T-helper 2 cell treated with Interferon-gamma antibody and Interleukin-4, amounts not matched to agents 100 ng/mL and 5 ng/mL, for 36 hours (primary cell): ENCODE measurements around the gene HOXC12. TPM values are rescaled to one million over a fixed set of nuclear protein-coding genes. Genes with fewer than 3 reads are reported as not detected.

Experiments used
- intact Hi-C: fragments of 100-400 bp; cut with micrococcal nuclease; formaldehyde crosslinking; loops from one replicate; pipeline ENCODE4 v1.15.1; 2023
- total RNA-seq: library from RNA; stranded (reverse); gene quantifications from 2 replicates; pipeline ENCODE4 v1.2.3, GENCODE V29; 2022

The HOXC12 gene
- total RNA-seq, 1 donor from 2014 or later = not detected

GRCh38 chr12:53940443-53941014, 14.2 kb upstream of the HOXC12 start:
- intact Hi-C loops = no loop called here

- intact Hi-C loops = no loop called here
These were observed 13.5 kb upstream of the HOXC12 start for GRCh38 chr12:53941187-53941586.

- intact Hi-C loops = no loop called here
These were observed 13.0 kb upstream of the HOXC12 start for GRCh38 chr12:53941750-53942149.

GRCh38 chr12:53942467-53942997, 12.2 kb upstream of the HOXC12 start:
- intact Hi-C loops = no loop called here

- intact Hi-C loops = no loop called here
These were observed 10.5 kb upstream of the HOXC12 start for GRCh38 chr12:53944209-53944608.

DNA sequence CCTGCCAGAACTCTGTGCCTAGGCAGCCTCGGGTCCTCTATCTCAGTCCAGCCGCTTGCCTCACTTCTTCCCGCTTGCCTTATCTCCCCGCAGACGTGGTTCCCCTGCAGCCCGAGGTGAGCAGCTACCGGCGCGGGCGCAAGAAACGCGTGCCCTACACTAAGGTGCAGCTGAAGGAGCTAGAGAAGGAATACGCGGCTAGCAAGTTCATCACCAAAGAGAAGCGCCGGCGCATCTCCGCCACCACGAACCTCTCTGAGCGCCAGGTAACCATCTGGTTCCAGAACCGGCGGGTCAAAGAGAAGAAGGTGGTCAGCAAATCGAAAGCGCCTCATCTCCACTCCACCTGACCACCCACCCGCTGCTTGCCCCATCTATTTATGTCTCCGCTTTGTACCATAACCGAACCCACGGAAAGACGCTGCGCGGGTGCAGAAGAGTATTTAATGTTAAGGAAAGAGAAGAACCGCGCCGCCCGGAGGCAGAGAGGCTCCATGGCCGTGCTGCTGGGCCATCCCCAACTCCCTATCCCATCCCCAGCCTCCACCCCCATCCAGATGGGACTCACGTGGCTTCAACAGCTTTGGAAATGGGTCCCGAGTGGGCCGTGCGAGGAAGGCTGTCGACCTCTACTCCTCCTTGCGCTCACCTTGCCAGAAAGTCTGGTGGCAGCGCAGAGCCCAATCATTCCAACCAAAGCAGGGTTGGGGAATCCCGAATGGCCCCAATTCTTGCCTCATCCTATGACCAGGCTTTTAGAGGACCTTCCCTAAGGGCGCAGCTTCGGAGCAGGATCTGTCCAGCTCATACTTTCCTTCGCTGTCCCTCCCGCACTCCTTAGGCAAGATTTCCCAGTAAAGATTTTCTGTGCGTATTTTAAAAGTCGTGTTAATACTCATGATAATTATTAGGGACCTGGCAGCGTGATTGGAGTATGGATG, 9.5 kb upstream of the HOXC12 start:
- intact Hi-C loops = no loop called here

GRCh38 chr12:53947743-53948142, 7.0 kb upstream of the HOXC12 start:
- intact Hi-C loops = no loop called here

GRCh38 chr12:53948650-53949593, 5.8 kb upstream of the HOXC12 start:
- intact Hi-C loops = no loop called here

- intact Hi-C loops = loop anchor here (5.0 kb wide), 1 partner anchor 47 kb away; no protein-coding TSS in a partner anchor
These were observed 4.9 kb upstream of the HOXC12 start for GRCh38 chr12:53949631-53950436.

DNA sequence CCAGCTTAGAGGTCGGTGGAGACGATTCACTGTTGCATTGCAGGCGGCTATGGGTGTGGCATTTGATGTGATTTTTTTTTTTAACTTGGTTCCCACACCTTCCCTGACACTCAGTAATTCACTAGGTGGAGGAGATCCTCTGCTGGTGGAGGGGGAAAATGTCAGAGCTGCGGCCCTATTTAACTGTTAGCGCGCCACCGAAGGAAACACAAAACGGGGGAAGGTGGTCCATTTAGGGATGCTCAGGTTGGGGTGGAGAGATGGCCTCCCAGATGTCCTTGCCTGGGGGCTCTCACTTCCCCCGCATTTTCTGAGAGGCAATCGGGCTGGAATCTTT, 4.3 kb upstream of the HOXC12 start:
- intact Hi-C loops = loop anchor here (5.0 kb wide), 1 partner anchor 47 kb away; no protein-coding TSS in a partner anchor

GRCh38 chr12:53950789-53951576, 3.7 kb upstream of the HOXC12 start:
- intact Hi-C loops = loop anchor here (5.0 kb wide), 1 partner anchor 46 kb away; no protein-coding TSS in a partner anchor

DNA sequence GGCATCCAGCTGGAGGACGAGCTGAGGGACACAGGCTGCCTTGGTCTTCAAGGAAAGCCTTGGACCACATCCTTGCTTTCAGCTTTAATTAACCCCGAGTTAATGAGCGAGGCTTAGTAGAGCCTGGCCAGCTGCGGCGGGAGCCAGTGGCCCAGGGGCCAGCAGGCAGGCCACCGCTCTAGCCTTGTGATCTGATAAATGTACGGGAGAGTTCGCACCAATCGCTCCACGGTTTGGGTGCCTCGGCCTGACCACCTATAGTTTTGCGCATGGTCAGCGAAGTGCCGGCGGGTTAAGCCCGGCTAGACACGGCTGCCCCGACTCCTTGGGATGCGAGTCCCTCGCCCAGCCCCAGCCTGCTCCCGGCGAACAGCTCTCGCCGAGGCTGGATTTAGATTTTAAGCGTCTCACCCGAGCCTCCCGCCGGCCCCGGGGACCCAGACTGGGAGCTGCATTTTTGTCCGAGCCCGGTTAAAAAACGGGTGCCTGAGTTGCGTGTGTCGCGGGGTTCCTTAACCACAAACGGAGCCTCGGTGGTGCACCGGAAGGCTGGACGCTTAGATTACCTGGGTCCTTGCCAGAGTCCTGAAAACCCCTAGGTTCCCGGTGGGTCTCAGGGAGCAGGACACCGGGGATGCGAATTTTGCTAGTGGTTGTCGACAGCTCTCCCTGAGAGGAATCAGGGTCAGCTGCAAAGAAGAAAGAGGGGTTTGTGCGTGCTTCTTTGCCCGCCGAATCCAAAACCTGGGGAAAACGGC, 2.9 kb upstream of the HOXC12 start:
- intact Hi-C loops = loop anchor here (2.0 to 5.0 kb wide), 2 partner anchors 23 to 46 kb away; partner anchors contain the start of gene HOTAIR

- intact Hi-C loops = loop anchor here (2.0 to 5.0 kb wide), 2 partner anchors 22 to 45 kb away; partner anchors contain the start of gene HOTAIR
These were observed 2.4 kb upstream of the HOXC12 start for GRCh38 chr12:53952335-53952694.

GRCh38 chr12:53952871-53953734, 1.6 kb upstream of the HOXC12 start:
- intact Hi-C loops = loop anchor here (2.0 to 5.0 kb wide), 2 partner anchors 22 to 44 kb away; partner anchors contain the start of gene HOTAIR

DNA sequence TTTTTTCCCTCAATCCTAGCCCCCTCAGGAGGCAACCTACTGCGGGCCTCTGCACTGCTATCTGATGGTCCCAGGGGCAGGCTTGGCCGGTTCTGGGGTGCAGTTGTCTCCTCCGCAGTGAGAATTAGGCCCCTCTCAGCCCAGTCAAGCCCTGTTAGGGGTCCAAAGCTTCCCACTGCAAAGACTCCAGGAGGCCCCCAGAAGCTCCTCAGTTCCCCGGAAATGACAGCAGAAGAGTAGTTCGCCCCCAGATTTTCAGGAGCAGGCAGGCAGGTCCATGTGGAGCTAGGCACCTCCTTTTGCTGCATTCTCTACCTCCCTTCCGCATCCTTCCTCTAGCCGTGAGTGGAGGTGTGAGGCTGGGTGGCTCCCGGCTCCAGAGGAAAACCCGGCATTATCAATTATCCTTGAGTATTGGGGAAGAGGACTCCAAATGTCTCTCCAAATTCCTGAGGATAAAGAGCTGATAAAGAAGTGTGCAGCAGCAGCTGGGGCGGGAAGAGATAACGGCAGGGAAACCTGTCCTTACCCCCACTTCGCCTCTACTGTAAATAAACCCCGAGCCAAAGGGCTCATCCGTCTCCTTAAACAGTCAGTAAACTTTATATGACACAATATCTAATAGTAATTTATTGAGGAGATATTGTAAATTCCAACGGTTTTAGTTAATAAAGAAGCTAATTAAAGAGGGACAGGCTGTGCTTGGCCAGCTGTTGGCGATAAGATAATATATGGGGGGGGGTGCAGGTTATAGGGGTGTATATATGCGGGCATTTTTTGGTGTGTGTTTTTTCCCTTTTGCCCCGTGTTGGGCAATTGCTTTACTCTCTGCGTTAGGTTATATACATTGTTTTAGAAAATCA, 641 bp upstream of the HOXC12 start:
- intact Hi-C loops = loop anchor here (2.0 to 5.0 kb wide), 2 partner anchors 21 to 43 kb away; partner anchors contain the start of gene HOTAIR

DNA sequence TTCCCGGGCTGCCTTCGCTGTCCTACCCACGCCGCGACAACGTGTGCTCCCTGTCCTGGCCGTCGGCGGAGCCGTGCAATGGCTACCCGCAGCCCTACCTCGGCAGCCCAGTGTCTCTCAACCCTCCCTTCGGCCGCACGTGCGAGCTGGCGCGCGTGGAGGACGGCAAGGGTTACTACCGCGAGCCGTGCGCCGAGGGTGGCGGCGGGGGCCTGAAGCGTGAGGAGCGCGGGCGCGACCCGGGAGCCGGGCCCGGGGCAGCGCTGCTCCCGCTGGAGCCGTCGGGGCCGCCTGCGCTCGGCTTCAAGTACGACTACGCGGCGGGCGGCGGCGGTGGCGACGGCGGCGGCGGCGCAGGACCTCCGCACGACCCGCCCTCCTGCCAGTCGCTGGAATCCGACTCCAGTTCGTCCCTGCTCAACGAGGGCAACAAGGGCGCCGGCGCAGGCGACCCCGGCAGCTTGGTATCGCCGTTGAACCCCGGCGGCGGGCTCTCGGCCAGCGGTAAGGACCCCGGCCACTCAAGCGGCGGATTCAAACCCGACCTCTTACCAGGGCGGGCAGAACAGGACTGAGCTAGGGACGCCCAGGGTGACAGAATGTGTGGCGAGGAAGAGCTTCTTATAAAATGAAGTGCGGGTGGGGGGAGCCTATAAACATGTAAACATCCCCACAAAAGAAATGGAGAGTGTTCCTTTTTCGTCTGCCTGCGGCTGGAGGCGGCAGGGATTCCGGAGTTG, 503 bp downstream of the HOXC12 start:
- intact Hi-C loops = no loop called here
